ENCODE data around the gene H3-3A. TPM values are rescaled to one million over a fixed set of nuclear protein-coding genes. Genes with fewer than 3 reads are reported as not detected.

The H3-3A gene
- polyA plus RNA-seq, 3 donors: 961 to 1,826 (median 1,812) TPM

GRCh38 chr1:226117330-226117729 lies 54.8 kb downstream of the H3-3A start:
- Mint-ChIP-seq H3K27ac (peak overlapping the region in 1 of 7 donors; percentile 6), H3K9me3 (peaks cover 0 to 5% (median 0%) of the 10 kb centered on the region in 7 donors), H3K27me3 (ENCODE audit: low read depth in 3 of 3) (peaks cover 10 to 14% (median 13%) of the 10 kb centered on the region in 3 donors), H3K36me3 (no peaks in the 10 kb centered on the region), H3K4me1 (peaks cover 5% of the 10 kb centered on the region), H3K4me3 (no peak overlapping the region)
- no peaks in the 10 kb centered on the region for H3K36me3 ChIP-seq (replicated peaks in 1 of 2; ENCODE audit: control insufficient read depth in 1 of 2, insufficient read depth in 2 of 2, low read length in 2 of 2)
- H3K4me3 ChIP-seq (replicated peaks in 1 of 3; ENCODE audit: low read depth in 2 of 3, low read length in 3 of 3): no peak overlapping the region
- H2AFZ ChIP-seq (ENCODE audit: insufficient read depth, low read depth, low read length, poor library complexity, severe bottlenecking): no peak overlapping the region
- H3K27me3 ChIP-seq (ENCODE audit: control insufficient read depth in 2 of 2, insufficient read depth in 2 of 2, low read length in 2 of 2): peaks cover 0 to 10% of the 10 kb centered on the region in 2 donors
- H3K4me2 ChIP-seq (replicated peaks; ENCODE audit: extremely low read depth, low read length, poor library complexity, severe bottlenecking): no peak overlapping the region
- no peak overlapping the region for H3K9ac ChIP-seq (ENCODE audit: insufficient read depth, low read length, poor library complexity, severe bottlenecking)
- intact Hi-C loops (cut with micrococcal nuclease): loop anchor here in 1 of 2 donors (10.0 kb wide), 1 partner anchor 413 kb away; no protein-coding TSS in a partner anchor
- peaks cover 4 to 13% of the 10 kb centered on the region in 2 donors for H3K4me1 ChIP-seq (ENCODE audit: control insufficient read depth in 1 of 2, insufficient read depth in 2 of 2, low read length in 2 of 2)
- 60% methylated on average over 1 of the region's 6 CpGs for WGBS (ENCODE audit: insufficient coverage)
- no peak for TF ChIP-seq CTCF (IDR thresholded peaks at IDR 0.05)
- DNase-seq: no peak
- H3K9me3 ChIP-seq (replicated peaks in 1 of 2; ENCODE audit: control insufficient read depth in 1 of 2, insufficient read depth in 1 of 2, low read length in 2 of 2): no peaks in the 10 kb centered on the region
- H3K27ac ChIP-seq (ENCODE audit: low read depth in 1 of 2, low read length in 2 of 2): no peak overlapping the region
- H3K79me2 ChIP-seq (ENCODE audit: insufficient read depth, low read length): no peaks in the 10 kb centered on the region
- no peaks in the 10 kb centered on the region for H4K20me1 ChIP-seq (ENCODE audit: insufficient read depth, low read length)

- Histone ChIP-seq H3K4me2 (replicated peaks; ENCODE audit: extremely low read depth, low read length, poor library complexity, severe bottlenecking) (no peak overlapping the region), H3K36me3 (replicated peaks in 1 of 2; ENCODE audit: control insufficient read depth in 1 of 2, insufficient read depth in 2 of 2, low read length in 2 of 2) (no peaks in the 10 kb centered on the region), H3K9ac (ENCODE audit: insufficient read depth, low read length, poor library complexity, severe bottlenecking) (no peak overlapping the region), H2AFZ (ENCODE audit: insufficient read depth, low read depth, low read length, poor library complexity, severe bottlenecking) (no peak overlapping the region), H3K27ac (ENCODE audit: low read depth in 1 of 2, low read length in 2 of 2) (no peak overlapping the region), H3K4me1 (ENCODE audit: control insufficient read depth in 1 of 2, insufficient read depth in 2 of 2, low read length in 2 of 2) (peaks cover 9 to 21% of the 10 kb centered on the region in 2 donors), H3K9me3 (replicated peaks in 1 of 2; ENCODE audit: control insufficient read depth in 1 of 2, insufficient read depth in 1 of 2, low read length in 2 of 2) (no peaks in the 10 kb centered on the region), H3K4me3 (replicated peaks in 1 of 3; ENCODE audit: low read depth in 2 of 3, low read length in 3 of 3) (no peak overlapping the region), H3K79me2 (ENCODE audit: insufficient read depth, low read length) (no peaks in the 10 kb centered on the region), H4K20me1 (ENCODE audit: insufficient read depth, low read length) (no peaks in the 10 kb centered on the region), H3K27me3 (ENCODE audit: control insufficient read depth in 2 of 2, insufficient read depth in 2 of 2, low read length in 2 of 2) (peaks cover 0 to 20% of the 10 kb centered on the region in 2 donors)
- intact Hi-C loops (cut with micrococcal nuclease): loop anchor here in 1 of 2 donors (10.0 kb wide), 1 partner anchor 414 kb away; no protein-coding TSS in a partner anchor
- H3K27ac Mint-ChIP-seq: no peak overlapping the region
- H3K4me3 Mint-ChIP-seq: no peak overlapping the region
- WGBS (ENCODE audit: insufficient coverage): 100% methylated on average over 2 of the region's 4 CpGs
- DNase-seq: no peak
- no peak for TF ChIP-seq CTCF (IDR thresholded peaks at IDR 0.05)
- H3K27me3 Mint-ChIP-seq (ENCODE audit: low read depth in 3 of 3): peaks cover 19 to 22% (median 20%) of the 10 kb centered on the region in 3 donors
- peaks cover 11% of the 10 kb centered on the region for H3K4me1 Mint-ChIP-seq
- H3K9me3 Mint-ChIP-seq: peaks cover 0 to 8% (median 0%) of the 10 kb centered on the region in 7 donors
- H3K36me3 Mint-ChIP-seq: peaks cover 0 to 4% of the 10 kb centered on the region in 2 donors
These were observed 55.8 kb downstream of the H3-3A start for GRCh38 chr1:226118357-226118756.

All from CD14-positive monocyte (primary cell).